ENCODE data around the gene CPXM2.

Gene CPXM2

GRCh38 chr10:123848564-123849457 lies 42.8 kb downstream of the CPXM2 start:
- no peak for DNase-seq (ENCODE audit: low read depth, low spot score)

GRCh38 chr10:123847686-123848432 lies 43.7 kb downstream of the CPXM2 start:
- no peak for DNase-seq (ENCODE audit: low read depth, low spot score)

- DNase-seq (ENCODE audit: low read depth, low spot score): no peak
Observed at GRCh38 chr10:123843835-123844234, 47.8 kb downstream of the CPXM2 start.

GRCh38 chr10:123842692-123843385 lies 48.8 kb downstream of the CPXM2 start:
- DNase-seq (ENCODE audit: low read depth, low spot score): no peak

GRCh38 chr10:123841560-123841959 lies 50.0 kb downstream of the CPXM2 start:
- DNase-seq (ENCODE audit: low read depth, low spot score): no peak

GRCh38 chr10:123841115-123841514 lies 50.5 kb downstream of the CPXM2 start:
- no peak for DNase-seq (ENCODE audit: low read depth, low spot score)

GRCh38 chr10:123840714-123841113 lies 50.9 kb downstream of the CPXM2 start:
- DNase-seq (ENCODE audit: low read depth, low spot score): no peak

GRCh38 chr10:123838596-123839310 lies 52.9 kb downstream of the CPXM2 start:
- no peak for DNase-seq (ENCODE audit: low read depth, low spot score)

GRCh38 chr10:123837756-123838155 lies 53.9 kb downstream of the CPXM2 start:
- DNase-seq (ENCODE audit: low read depth, low spot score): no peak

GRCh38 chr10:123836418-123837145 lies 55.0 kb downstream of the CPXM2 start:
- DNase-seq (ENCODE audit: low read depth, low spot score): no peak

- no peak for DNase-seq (ENCODE audit: low read depth, low spot score)
Observed at GRCh38 chr10:123835575-123835974, 56.0 kb downstream of the CPXM2 start.

GRCh38 chr10:123833170-123833850 lies 58.3 kb downstream of the CPXM2 start:
- no peak for DNase-seq (ENCODE audit: low read depth, low spot score)

- no peak for DNase-seq (ENCODE audit: low read depth, low spot score)
Observed at GRCh38 chr10:123831259-123831658, 60.3 kb downstream of the CPXM2 start.

- no peak for DNase-seq (ENCODE audit: low read depth, low spot score)
Observed at GRCh38 chr10:123821136-123821535, 70.5 kb downstream of the CPXM2 start.

GRCh38 chr10:123809632-123810031 lies 82.0 kb downstream of the CPXM2 start:
- DNase-seq (ENCODE audit: low read depth, low spot score): no peak

GRCh38 chr10:123808906-123809305 lies 82.7 kb downstream of the CPXM2 start:
- DNase-seq (ENCODE audit: low read depth, low spot score): no peak

GRCh38 chr10:123808286-123808685 lies 83.3 kb downstream of the CPXM2 start:
- DNase-seq (ENCODE audit: low read depth, low spot score): no peak

- DNase-seq (ENCODE audit: low read depth, low spot score): no peak
Observed at GRCh38 chr10:123807444-123808035, 84.1 kb downstream of the CPXM2 start.

GRCh38 chr10:123804716-123805115 lies 86.9 kb downstream of the CPXM2 start:
- DNase-seq (ENCODE audit: low read depth, low spot score): no peak

- DNase-seq (ENCODE audit: low read depth, low spot score): no peak
Observed at GRCh38 chr10:123800821-123801220, 90.8 kb downstream of the CPXM2 start.
